ENCODE measurements around the gene KCNG1.

Gene KCNG1

GRCh38 chr20:51009303-51010042 is 13.4 kb downstream of the KCNG1 start:
- Histone ChIP-seq H3K18ac (ENCODE audit: low read length) (peak overlapping the region; percentile 27), H3K79me1 (ENCODE audit: low read depth, low read length) (no peaks in the 10 kb centered on the region), H3K27ac (replicated peaks; ENCODE audit: low read length) (no peak overlapping the region), H3K4me3 (ENCODE audit: low read length in 2 of 2) (no peak overlapping the region), H3K9ac (ENCODE audit: low read depth, low read length, poor library complexity) (no peak overlapping the region), H2BK15ac (ENCODE audit: low read length) (no peak overlapping the region), H3K4ac (ENCODE audit: low read length) (peak overlapping the region; percentile 24), H2BK12ac (ENCODE audit: low read length) (peak overlapping the region; percentile 73), H4K91ac (ENCODE audit: low read depth, low read length, poor library complexity) (no peak overlapping the region), H2BK120ac (ENCODE audit: low read depth, low read length) (no peak overlapping the region), H3K27me3 (ENCODE audit: control insufficient read depth in 3 of 3, insufficient read depth in 3 of 3, low read depth in 1 of 3, low read length in 3 of 3) (no peaks in the 10 kb centered on the region), H2AFZ (ENCODE audit: low read length) (no peak overlapping the region), H3K4me1 (ENCODE audit: control insufficient read depth in 2 of 2, insufficient read depth in 1 of 2, low read depth in 1 of 2, low read length in 2 of 2) (peaks cover 0 to 13% of the 10 kb centered on the region in 2 donors), H3K4me2 (ENCODE audit: insufficient read depth, low read length, poor library complexity, severe bottlenecking) (no peak overlapping the region), H4K8ac (ENCODE audit: low read depth, low read length) (peak overlapping the region; percentile 83), H3K9me3 (replicated peaks in 1 of 2; ENCODE audit: control insufficient read depth in 2 of 2, insufficient read depth in 1 of 2, low read depth in 1 of 2, low read length in 2 of 2) (no peaks in the 10 kb centered on the region), H2BK5ac (ENCODE audit: low read length) (peak overlapping the region; percentile 31), H2AK5ac (ENCODE audit: low read depth, low read length) (peak overlapping the region; percentile 49), H3K36me3 (replicated peaks in 1 of 2; ENCODE audit: control insufficient read depth in 2 of 2, insufficient read depth in 2 of 2, low read length in 2 of 2) (no peaks in the 10 kb centered on the region), H3K23ac (ENCODE audit: low read depth, low read length, poor library complexity) (no peak overlapping the region), H3K14ac (ENCODE audit: low read length) (peak overlapping the region; percentile 72)
- DNase-seq (ENCODE audit: low spot score), result no peak
- no CpG with 5 or more reads among the region's 58 CpGs for WGBS, 2 donors (ENCODE audit: extremely low coverage in 2 of 2, insufficient read length in 2 of 2, insufficient replicate concordance in 1 of 2)

- H3K4me1 ChIP-seq (ENCODE audit: control insufficient read depth in 2 of 2, insufficient read depth in 1 of 2, low read depth in 1 of 2, low read length in 2 of 2), result peaks cover 5 to 9% of the 10 kb centered on the region in 2 donors
- no peak overlapping the region for H2AFZ ChIP-seq (ENCODE audit: low read length)
- H2BK15ac ChIP-seq (ENCODE audit: low read length), result no peak overlapping the region
- H2BK12ac ChIP-seq (ENCODE audit: low read length), result no peak overlapping the region
- H3K27me3 ChIP-seq (ENCODE audit: control insufficient read depth in 3 of 3, insufficient read depth in 3 of 3, low read depth in 1 of 3, low read length in 3 of 3), result no peaks in the 10 kb centered on the region
- H2AK5ac ChIP-seq (ENCODE audit: low read depth, low read length), result no peak overlapping the region
- DNase-seq (ENCODE audit: low spot score), result no peak
- no peak overlapping the region for H3K27ac ChIP-seq (replicated peaks; ENCODE audit: low read length)
- no peak overlapping the region for H2BK5ac ChIP-seq (ENCODE audit: low read length)
- H3K4me2 ChIP-seq (ENCODE audit: insufficient read depth, low read length, poor library complexity, severe bottlenecking), result no peak overlapping the region
- no peaks in the 10 kb centered on the region for H3K79me1 ChIP-seq (ENCODE audit: low read depth, low read length)
- H3K18ac ChIP-seq (ENCODE audit: low read length), result no peak overlapping the region
- H3K9ac ChIP-seq (ENCODE audit: low read depth, low read length, poor library complexity), result no peak overlapping the region
- no peak overlapping the region for H3K4ac ChIP-seq (ENCODE audit: low read length)
- no CpG with 5 or more reads among the region's 5 CpGs for WGBS, 2 donors (ENCODE audit: extremely low coverage in 2 of 2, insufficient read length in 2 of 2, insufficient replicate concordance in 1 of 2)
- no peak overlapping the region for H3K14ac ChIP-seq (ENCODE audit: low read length)
- H4K8ac ChIP-seq (ENCODE audit: low read depth, low read length), result no peak overlapping the region
- no peak overlapping the region for H2BK120ac ChIP-seq (ENCODE audit: low read depth, low read length)
- H3K23ac ChIP-seq (ENCODE audit: low read depth, low read length, poor library complexity), result no peak overlapping the region
- no peaks in the 10 kb centered on the region for H3K36me3 ChIP-seq (replicated peaks in 1 of 2; ENCODE audit: control insufficient read depth in 2 of 2, insufficient read depth in 2 of 2, low read length in 2 of 2)
- no peak overlapping the region for H3K4me3 ChIP-seq (ENCODE audit: low read length in 2 of 2)
- H3K9me3 ChIP-seq (replicated peaks in 1 of 2; ENCODE audit: control insufficient read depth in 2 of 2, insufficient read depth in 1 of 2, low read depth in 1 of 2, low read length in 2 of 2), result no peaks in the 10 kb centered on the region
- H4K91ac ChIP-seq (ENCODE audit: low read depth, low read length, poor library complexity), result no peak overlapping the region
Observed at GRCh38 chr20:51008718-51009117, 14.2 kb downstream of the KCNG1 start.

- Histone ChIP-seq H3K23ac (ENCODE audit: low read depth, low read length, poor library complexity) (no peak overlapping the region), H3K9ac (ENCODE audit: low read depth, low read length, poor library complexity) (no peak overlapping the region), H3K36me3 (replicated peaks in 1 of 2; ENCODE audit: control insufficient read depth in 2 of 2, insufficient read depth in 2 of 2, low read length in 2 of 2) (peaks cover 0 to 3% of the 10 kb centered on the region in 2 donors), H2BK120ac (ENCODE audit: low read depth, low read length) (no peak overlapping the region), H2AFZ (ENCODE audit: low read length) (no peak overlapping the region), H3K4ac (ENCODE audit: low read length) (no peak overlapping the region), H3K4me1 (ENCODE audit: control insufficient read depth in 2 of 2, insufficient read depth in 1 of 2, low read depth in 1 of 2, low read length in 2 of 2) (peaks cover 11 to 14% of the 10 kb centered on the region in 2 donors), H3K27me3 (ENCODE audit: control insufficient read depth in 3 of 3, insufficient read depth in 3 of 3, low read depth in 1 of 3, low read length in 3 of 3) (no peaks in the 10 kb centered on the region), H3K79me1 (ENCODE audit: low read depth, low read length) (peaks cover 3% of the 10 kb centered on the region), H2BK12ac (ENCODE audit: low read length) (no peak overlapping the region), H3K18ac (ENCODE audit: low read length) (no peak overlapping the region), H3K14ac (ENCODE audit: low read length) (no peak overlapping the region), H3K4me3 (ENCODE audit: low read length in 2 of 2) (no peak overlapping the region), H2AK5ac (ENCODE audit: low read depth, low read length) (no peak overlapping the region), H2BK5ac (ENCODE audit: low read length) (no peak overlapping the region), H4K8ac (ENCODE audit: low read depth, low read length) (no peak overlapping the region), H3K9me3 (replicated peaks in 1 of 2; ENCODE audit: control insufficient read depth in 2 of 2, insufficient read depth in 1 of 2, low read depth in 1 of 2, low read length in 2 of 2) (no peaks in the 10 kb centered on the region), H2BK15ac (ENCODE audit: low read length) (peak overlapping the region; percentile 60), H3K27ac (replicated peaks; ENCODE audit: low read length) (no peak overlapping the region), H4K91ac (ENCODE audit: low read depth, low read length, poor library complexity) (no peak overlapping the region), H3K4me2 (ENCODE audit: insufficient read depth, low read length, poor library complexity, severe bottlenecking) (no peak overlapping the region)
- WGBS, 2 donors (ENCODE audit: extremely low coverage in 2 of 2, insufficient read length in 2 of 2, insufficient replicate concordance in 1 of 2), result no CpG with 5 or more reads among the region's 7 CpGs
- DNase-seq (ENCODE audit: low spot score), result no peak
Observed at GRCh38 chr20:51005214-51005613, 17.7 kb downstream of the KCNG1 start.

GRCh38 chr20:51004781-51005180 is 18.1 kb downstream of the KCNG1 start:
- Histone ChIP-seq H3K4ac (ENCODE audit: low read length) (no peak overlapping the region), H3K27me3 (ENCODE audit: control insufficient read depth in 3 of 3, insufficient read depth in 3 of 3, low read depth in 1 of 3, low read length in 3 of 3) (no peaks in the 10 kb centered on the region), H3K79me1 (ENCODE audit: low read depth, low read length) (peaks cover 3% of the 10 kb centered on the region), H2BK15ac (ENCODE audit: low read length) (peak overlapping the region; percentile 60), H3K9me3 (replicated peaks in 1 of 2; ENCODE audit: control insufficient read depth in 2 of 2, insufficient read depth in 1 of 2, low read depth in 1 of 2, low read length in 2 of 2) (no peaks in the 10 kb centered on the region), H2BK5ac (ENCODE audit: low read length) (peak overlapping the region; percentile 91), H3K9ac (ENCODE audit: low read depth, low read length, poor library complexity) (no peak overlapping the region), H3K27ac (replicated peaks; ENCODE audit: low read length) (no peak overlapping the region), H3K4me3 (ENCODE audit: low read length in 2 of 2) (no peak overlapping the region), H2AK5ac (ENCODE audit: low read depth, low read length) (peak overlapping the region; percentile 92), H3K4me1 (ENCODE audit: control insufficient read depth in 2 of 2, insufficient read depth in 1 of 2, low read depth in 1 of 2, low read length in 2 of 2) (peaks cover 11 to 14% of the 10 kb centered on the region in 2 donors), H3K36me3 (replicated peaks in 1 of 2; ENCODE audit: control insufficient read depth in 2 of 2, insufficient read depth in 2 of 2, low read length in 2 of 2) (peaks cover 0 to 3% of the 10 kb centered on the region in 2 donors), H3K18ac (ENCODE audit: low read length) (no peak overlapping the region), H3K4me2 (ENCODE audit: insufficient read depth, low read length, poor library complexity, severe bottlenecking) (no peak overlapping the region), H2AFZ (ENCODE audit: low read length) (no peak overlapping the region), H4K8ac (ENCODE audit: low read depth, low read length) (no peak overlapping the region), H3K14ac (ENCODE audit: low read length) (no peak overlapping the region), H4K91ac (ENCODE audit: low read depth, low read length, poor library complexity) (no peak overlapping the region), H3K23ac (ENCODE audit: low read depth, low read length, poor library complexity) (no peak overlapping the region), H2BK12ac (ENCODE audit: low read length) (no peak overlapping the region), H2BK120ac (ENCODE audit: low read depth, low read length) (no peak overlapping the region)
- no peak for DNase-seq (ENCODE audit: low spot score)
- no CpG with 5 or more reads among the region's 9 CpGs for WGBS, 2 donors (ENCODE audit: extremely low coverage in 2 of 2, insufficient read length in 2 of 2, insufficient replicate concordance in 1 of 2)

Measured in neuronal stem cell (in vitro differentiated cells).